ENCODE data around the gene MTMR3. TPM values are rescaled to one million over a fixed set of nuclear protein-coding genes. Genes with fewer than 3 reads are reported as not detected.

Gene MTMR3
- total RNA-seq, 1 donor from 2014 or later: 26.1 TPM

DNA sequence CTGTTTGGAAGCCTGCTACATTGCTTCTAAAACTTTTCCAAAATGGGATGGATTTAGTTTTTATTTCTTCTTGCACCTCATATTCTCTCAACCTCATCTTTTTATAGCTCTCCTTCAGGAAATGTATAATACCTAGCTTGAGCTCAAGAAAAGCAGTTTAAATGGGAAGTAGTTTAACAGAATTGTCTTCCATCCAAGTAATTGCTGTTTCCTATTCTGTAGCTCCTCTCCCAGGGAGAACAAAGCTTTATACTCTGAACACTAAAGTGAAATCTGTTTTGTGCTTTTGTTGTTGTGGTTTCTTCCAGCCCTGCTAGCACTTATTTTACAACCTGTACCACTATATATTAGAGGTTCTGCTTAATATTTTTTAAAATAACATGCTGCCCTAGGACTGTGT is 114.1 kb downstream of the MTMR3 start:
- Histone ChIP-seq H3K9me3 (no peaks in the 10 kb centered on the region), H3K4me3 (no peak overlapping the region), H3K4me1 (peaks cover 0 to 4% of the 10 kb centered on the region in 2 donors), H3K27me3 (no peaks in the 10 kb centered on the region), H3K27ac (no peak overlapping the region), H3K36me3 (peaks cover 10 to 31% of the 10 kb centered on the region in 2 donors)
- no peak for DNase-seq (ENCODE audit: low spot score in 2 of 2)
- intact Hi-C loops (cut with DNase I): no loop called here
- TF ChIP-seq, protein P1, sequence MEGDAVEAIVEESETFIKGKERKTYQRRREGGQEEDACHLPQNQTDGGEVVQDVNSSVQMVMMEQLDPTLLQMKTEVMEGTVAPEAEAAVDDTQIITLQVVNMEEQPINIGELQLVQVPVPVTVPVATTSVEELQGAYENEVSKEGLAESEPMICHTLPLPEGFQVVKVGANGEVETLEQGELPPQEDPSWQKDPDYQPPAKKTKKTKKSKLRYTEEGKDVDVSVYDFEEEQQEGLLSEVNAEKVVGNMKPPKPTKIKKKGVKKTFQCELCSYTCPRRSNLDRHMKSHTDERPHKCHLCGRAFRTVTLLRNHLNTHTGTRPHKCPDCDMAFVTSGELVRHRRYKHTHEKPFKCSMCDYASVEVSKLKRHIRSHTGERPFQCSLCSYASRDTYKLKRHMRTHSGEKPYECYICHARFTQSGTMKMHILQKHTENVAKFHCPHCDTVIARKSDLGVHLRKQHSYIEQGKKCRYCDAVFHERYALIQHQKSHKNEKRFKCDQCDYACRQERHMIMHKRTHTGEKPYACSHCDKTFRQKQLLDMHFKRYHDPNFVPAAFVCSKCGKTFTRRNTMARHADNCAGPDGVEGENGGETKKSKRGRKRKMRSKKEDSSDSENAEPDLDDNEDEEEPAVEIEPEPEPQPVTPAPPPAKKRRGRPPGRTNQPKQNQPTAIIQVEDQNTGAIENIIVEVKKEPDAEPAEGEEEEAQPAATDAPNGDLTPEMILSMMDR (IDR thresholded peaks at IDR 0.05): no peak

DNA sequence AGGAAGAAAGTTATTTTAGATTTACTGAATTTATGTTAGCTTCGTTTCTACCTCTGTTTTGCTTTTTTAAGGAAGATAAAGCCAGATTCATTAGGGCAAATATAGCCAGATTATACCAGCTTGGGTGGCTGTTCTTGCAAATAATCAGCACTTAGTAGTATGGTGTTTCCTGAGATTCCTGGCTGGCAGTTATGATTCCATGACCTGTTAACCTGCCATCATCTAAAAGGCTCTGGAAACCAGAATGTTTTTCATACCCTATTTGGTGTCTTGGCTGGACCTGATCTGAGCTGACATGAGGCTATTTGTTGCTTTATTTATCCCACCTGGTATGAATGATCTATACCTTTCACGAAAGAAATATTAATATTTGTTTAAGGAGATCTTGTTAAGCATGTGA is 114.5 kb downstream of the MTMR3 start:
- Histone ChIP-seq H3K27ac (no peak overlapping the region), H3K9me3 (no peaks in the 10 kb centered on the region), H3K4me3 (no peak overlapping the region), H3K4me1 (peaks cover 0 to 4% of the 10 kb centered on the region in 2 donors), H3K36me3 (peaks cover 9 to 30% of the 10 kb centered on the region in 2 donors), H3K27me3 (no peaks in the 10 kb centered on the region)
- intact Hi-C loops (cut with DNase I): no loop called here
- TF ChIP-seq, protein P1 (IDR thresholded peaks at IDR 0.05): no peak
- DNase-seq (ENCODE audit: low spot score in 2 of 2): no peak

DNA sequence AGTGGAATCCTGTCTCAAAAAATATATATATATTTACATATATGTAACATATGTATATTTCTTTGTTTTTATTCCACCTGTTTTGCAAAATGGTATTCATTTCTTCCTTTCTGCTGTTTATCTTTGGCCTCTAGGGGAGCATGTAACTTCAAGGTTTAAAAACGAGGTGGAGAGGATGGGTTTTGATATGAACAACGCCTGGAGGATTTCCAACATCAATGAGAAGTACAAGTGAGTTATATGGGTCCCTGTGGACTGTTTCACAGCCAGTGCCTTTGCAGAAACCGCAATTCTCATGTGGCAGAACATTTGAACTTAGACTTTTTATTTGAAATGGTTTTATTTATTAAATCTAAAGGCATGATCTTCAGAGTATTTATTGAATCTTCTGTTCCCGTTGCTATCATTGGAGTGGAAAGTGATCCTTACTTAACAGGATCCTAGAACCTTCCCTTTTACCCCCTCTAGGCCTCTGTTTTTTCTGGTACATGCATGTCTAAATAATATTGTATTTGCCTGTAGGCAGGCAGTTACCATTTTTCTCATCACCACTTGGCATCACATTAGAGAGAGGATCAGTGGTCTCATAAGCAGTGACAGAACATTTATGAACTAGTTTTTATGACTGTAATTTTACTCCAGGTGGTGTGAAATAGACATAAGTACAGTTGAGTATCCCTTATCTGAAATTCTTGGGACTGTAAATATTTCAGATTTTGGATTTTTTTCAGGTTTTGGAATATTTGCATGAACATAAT is 115.8 kb downstream of the MTMR3 start:
- Histone ChIP-seq H3K27me3 (no peaks in the 10 kb centered on the region), H3K36me3 (peaks cover 9 to 28% of the 10 kb centered on the region in 2 donors), H3K9me3 (no peaks in the 10 kb centered on the region), H3K4me3 (no peak overlapping the region), H3K4me1 (peaks cover 0 to 4% of the 10 kb centered on the region in 2 donors), H3K27ac (no peak overlapping the region)
- intact Hi-C loops (cut with DNase I): no loop called here
- TF ChIP-seq, protein P1 (IDR thresholded peaks at IDR 0.05): peak in 1 of 3 experiments; percentile 12
- DNase-seq (ENCODE audit: low spot score in 2 of 2): no peak

GRCh38 chr22:30000566-30000965 is 117.6 kb downstream of the MTMR3 start:
- Histone ChIP-seq H3K27ac (no peak overlapping the region), H3K9me3 (no peaks in the 10 kb centered on the region), H3K36me3 (peaks cover 9 to 24% of the 10 kb centered on the region in 2 donors), H3K4me3 (no peak overlapping the region), H3K27me3 (no peaks in the 10 kb centered on the region), H3K4me1 (peaks cover 0 to 4% of the 10 kb centered on the region in 2 donors)
- TF ChIP-seq, protein P1 (IDR thresholded peaks at IDR 0.05): no peak
- intact Hi-C loops (cut with DNase I): loop anchor here (10.0 kb wide), 2 partner anchors 116 to 366 kb away; partner anchors contain the start of gene MTMR3
- no peak for DNase-seq (ENCODE audit: low spot score in 2 of 2)

GRCh38 chr22:30001459-30001858 is 118.5 kb downstream of the MTMR3 start:
- Histone ChIP-seq H3K27ac (no peak overlapping the region), H3K9me3 (no peaks in the 10 kb centered on the region), H3K36me3 (peaks cover 11 to 25% of the 10 kb centered on the region in 2 donors), H3K27me3 (no peaks in the 10 kb centered on the region), H3K4me1 (peaks cover 0 to 4% of the 10 kb centered on the region in 2 donors), H3K4me3 (no peak overlapping the region)
- no peak for DNase-seq (ENCODE audit: low spot score in 2 of 2)
- TF ChIP-seq, protein P1 (IDR thresholded peaks at IDR 0.05): no peak
- intact Hi-C loops (cut with DNase I): loop anchor here (10.0 kb wide), 2 partner anchors 117 to 367 kb away; partner anchors contain the start of gene MTMR3

Data from ascending aorta (tissue), 2 donors.